HEK293 (cell line): ENCODE data around the gene CTNNA2.

ENCODE experiments used
- TCF7L2 ChIP-seq: IDR thresholded peaks from 2 replicates; pipeline ENCODE4 v1.6.1; 2011; ENCODE audit warnings: low read depth, mild to moderate bottlenecking, inconsistent platforms, low read length, moderate library complexity, borderline replicate concordance
- ZNF114 ChIP-seq: fragments of 450-650 bp; formaldehyde crosslinking; IDR thresholded peaks from 2 replicates; pipeline ENCODE4 v1.5.0; 2017; ENCODE audit warnings: missing biosample characterization, missing genetic modification characterization
- ZNF768 ChIP-seq: fragments of 450-650 bp; formaldehyde crosslinking; IDR thresholded peaks from 2 replicates; pipeline ENCODE4 v1.5.1; 2018; ENCODE audit warnings: missing biosample characterization, mild to moderate bottlenecking, missing genetic modification characterization
- TF ChIP-seq, protein P1 (sequence below): fragments of 450-650 bp; formaldehyde crosslinking; IDR thresholded peaks from 2 replicates; pipeline ENCODE4 v1.5.1; 2016; ENCODE audit warnings: missing biosample characterization, missing genetic modification characterization
- TF ChIP-seq, protein P2 (sequence below): fragments of 450-650 bp; IDR thresholded peaks from 2 replicates; pipeline ENCODE4 v1.5.1; 2018; ENCODE audit warnings: missing biosample characterization, mild to moderate bottlenecking, missing genetic modification characterization

DNA sequence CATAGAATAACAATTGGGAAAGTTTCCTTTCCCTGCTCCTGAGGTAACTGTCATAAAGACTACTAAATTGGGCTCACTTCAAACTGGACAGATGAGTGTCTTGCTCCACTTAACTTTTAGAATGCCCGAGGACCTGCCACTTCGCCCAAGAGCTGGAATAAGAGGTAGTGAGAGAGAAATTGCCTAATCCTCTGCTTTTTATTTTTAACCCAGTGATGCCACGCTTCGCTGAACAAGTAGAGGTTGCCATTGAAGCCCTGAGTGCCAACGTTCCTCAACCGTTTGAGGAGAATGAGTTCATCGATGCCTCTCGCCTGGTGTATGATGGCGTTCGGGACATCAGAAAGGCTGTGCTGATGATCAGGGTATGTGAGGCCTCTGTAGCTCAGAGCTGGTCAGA lies 1061.1 kb downstream of the CTNNA2 start:
- TF ChIP-seq, protein P1, sequence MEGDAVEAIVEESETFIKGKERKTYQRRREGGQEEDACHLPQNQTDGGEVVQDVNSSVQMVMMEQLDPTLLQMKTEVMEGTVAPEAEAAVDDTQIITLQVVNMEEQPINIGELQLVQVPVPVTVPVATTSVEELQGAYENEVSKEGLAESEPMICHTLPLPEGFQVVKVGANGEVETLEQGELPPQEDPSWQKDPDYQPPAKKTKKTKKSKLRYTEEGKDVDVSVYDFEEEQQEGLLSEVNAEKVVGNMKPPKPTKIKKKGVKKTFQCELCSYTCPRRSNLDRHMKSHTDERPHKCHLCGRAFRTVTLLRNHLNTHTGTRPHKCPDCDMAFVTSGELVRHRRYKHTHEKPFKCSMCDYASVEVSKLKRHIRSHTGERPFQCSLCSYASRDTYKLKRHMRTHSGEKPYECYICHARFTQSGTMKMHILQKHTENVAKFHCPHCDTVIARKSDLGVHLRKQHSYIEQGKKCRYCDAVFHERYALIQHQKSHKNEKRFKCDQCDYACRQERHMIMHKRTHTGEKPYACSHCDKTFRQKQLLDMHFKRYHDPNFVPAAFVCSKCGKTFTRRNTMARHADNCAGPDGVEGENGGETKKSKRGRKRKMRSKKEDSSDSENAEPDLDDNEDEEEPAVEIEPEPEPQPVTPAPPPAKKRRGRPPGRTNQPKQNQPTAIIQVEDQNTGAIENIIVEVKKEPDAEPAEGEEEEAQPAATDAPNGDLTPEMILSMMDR (tag by site-specific recombination): no peak
- TF ChIP-seq ZNF114: no peak
- TF ChIP-seq, protein P2, sequence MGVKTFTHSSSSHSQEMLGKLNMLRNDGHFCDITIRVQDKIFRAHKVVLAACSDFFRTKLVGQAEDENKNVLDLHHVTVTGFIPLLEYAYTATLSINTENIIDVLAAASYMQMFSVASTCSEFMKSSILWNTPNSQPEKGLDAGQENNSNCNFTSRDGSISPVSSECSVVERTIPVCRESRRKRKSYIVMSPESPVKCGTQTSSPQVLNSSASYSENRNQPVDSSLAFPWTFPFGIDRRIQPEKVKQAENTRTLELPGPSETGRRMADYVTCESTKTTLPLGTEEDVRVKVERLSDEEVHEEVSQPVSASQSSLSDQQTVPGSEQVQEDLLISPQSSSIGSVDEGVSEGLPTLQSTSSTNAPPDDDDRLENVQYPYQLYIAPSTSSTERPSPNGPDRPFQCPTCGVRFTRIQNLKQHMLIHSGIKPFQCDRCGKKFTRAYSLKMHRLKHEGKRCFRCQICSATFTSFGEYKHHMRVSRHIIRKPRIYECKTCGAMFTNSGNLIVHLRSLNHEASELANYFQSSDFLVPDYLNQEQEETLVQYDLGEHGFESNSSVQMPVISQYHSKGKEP: no peak
- TF ChIP-seq TCF7L2: no peak
- no peak for TF ChIP-seq ZNF768 (tag by site-specific recombination)
